Measurements from ENCODE around the gene P4HB.

DNA sequence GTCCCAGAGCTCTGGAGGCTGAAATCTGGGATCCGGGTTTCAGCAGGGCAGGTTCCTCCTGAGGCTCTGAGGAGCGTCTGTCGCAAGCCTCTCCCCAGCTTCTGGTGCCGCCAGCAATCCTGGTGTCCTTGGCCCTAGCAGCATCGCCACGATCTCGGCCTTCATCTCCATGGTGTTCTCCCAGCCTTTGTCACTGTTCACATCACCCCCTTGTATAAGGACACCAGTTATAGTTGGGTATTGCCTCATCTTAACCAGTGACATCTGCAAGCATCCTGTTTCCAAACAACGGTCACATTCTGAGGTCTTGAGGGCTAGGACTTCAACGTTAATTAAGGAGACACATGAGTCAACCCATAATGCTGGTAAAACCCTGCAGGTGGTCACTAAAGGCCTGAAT is 22.7 kb downstream of the P4HB start:
- TF ChIP-seq CTCF (conservative IDR thresholded peaks at IDR 0.05; ENCODE audit: low read depth in 2 of 2) (no peak), POLR2AphosphoS5 (IDR thresholded peaks at IDR 0.05; ENCODE audit: low read depth) (no peak), EZH2 (IDR thresholded peaks at IDR 0.05; ENCODE audit: low read depth, unreplicated experiment) (no peak), CREB1 (CRISPR knock-in tag; IDR thresholded peaks at IDR 0.05; ENCODE audit: low read depth) (no peak), JUNB (IDR thresholded peaks at IDR 0.05; ENCODE audit: unreplicated experiment) (no peak), NANOG (IDR thresholded peaks at IDR 0.05; ENCODE audit: borderline replicate concordance) (no peak), EZH2phosphoT487 (IDR thresholded peaks at IDR 0.05; ENCODE audit: unreplicated experiment) (no peak), ZNF331 (CRISPR knock-in tag; IDR thresholded peaks at IDR 0.05; ENCODE audit: low read depth) (no peak), ZNF114 (CRISPR knock-in tag; IDR thresholded peaks at IDR 0.05) (no peak)
- TF ChIP-seq, protein P1, sequence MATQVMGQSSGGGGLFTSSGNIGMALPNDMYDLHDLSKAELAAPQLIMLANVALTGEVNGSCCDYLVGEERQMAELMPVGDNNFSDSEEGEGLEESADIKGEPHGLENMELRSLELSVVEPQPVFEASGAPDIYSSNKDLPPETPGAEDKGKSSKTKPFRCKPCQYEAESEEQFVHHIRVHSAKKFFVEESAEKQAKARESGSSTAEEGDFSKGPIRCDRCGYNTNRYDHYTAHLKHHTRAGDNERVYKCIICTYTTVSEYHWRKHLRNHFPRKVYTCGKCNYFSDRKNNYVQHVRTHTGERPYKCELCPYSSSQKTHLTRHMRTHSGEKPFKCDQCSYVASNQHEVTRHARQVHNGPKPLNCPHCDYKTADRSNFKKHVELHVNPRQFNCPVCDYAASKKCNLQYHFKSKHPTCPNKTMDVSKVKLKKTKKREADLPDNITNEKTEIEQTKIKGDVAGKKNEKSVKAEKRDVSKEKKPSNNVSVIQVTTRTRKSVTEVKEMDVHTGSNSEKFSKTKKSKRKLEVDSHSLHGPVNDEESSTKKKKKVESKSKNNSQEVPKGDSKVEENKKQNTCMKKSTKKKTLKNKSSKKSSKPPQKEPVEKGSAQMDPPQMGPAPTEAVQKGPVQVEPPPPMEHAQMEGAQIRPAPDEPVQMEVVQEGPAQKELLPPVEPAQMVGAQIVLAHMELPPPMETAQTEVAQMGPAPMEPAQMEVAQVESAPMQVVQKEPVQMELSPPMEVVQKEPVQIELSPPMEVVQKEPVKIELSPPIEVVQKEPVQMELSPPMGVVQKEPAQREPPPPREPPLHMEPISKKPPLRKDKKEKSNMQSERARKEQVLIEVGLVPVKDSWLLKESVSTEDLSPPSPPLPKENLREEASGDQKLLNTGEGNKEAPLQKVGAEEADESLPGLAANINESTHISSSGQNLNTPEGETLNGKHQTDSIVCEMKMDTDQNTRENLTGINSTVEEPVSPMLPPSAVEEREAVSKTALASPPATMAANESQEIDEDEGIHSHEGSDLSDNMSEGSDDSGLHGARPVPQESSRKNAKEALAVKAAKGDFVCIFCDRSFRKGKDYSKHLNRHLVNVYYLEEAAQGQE (IDR thresholded peaks at IDR 0.05; ENCODE audit: unreplicated experiment), result no peak

All from GM23338 (cell line).